Measurements from ENCODE around the gene CNTNAP5.

- TF ChIP-seq ZNF274 (IDR thresholded peaks at IDR 0.05; ENCODE audit: low read depth, low read length), result no peak
- no peak for TF ChIP-seq YY1 (IDR thresholded peaks at IDR 0.05; ENCODE audit: insufficient read depth, insufficient read length)
Measured at GRCh38 chr2:124763611-124764010, 738.5 kb downstream of the CNTNAP5 start.
